ENCODE data around the gene TUNAR.

TUNAR gene

DNA sequence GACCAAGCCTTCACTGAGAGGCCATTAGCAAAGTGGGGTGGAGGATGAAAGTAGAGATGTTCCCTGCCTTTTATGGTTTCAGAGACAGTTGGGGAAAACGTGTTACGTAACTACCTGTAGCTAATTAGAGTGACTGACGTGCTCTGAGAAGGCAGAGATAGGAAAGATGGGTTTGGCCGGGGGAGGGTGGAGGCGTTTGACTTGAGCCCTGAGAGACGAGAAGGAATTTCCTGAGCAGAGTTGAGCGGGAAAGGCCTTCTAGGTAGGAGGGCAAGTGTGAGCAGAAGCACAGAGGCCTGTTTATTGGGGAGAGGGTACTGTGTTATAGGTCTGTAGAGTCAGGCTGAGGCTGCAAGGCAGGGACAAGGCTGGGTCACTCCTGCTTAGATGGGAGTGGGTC, 8.6 kb downstream of the TUNAR start:
- H3K4me1 ChIP-seq (ENCODE audit: control insufficient read depth in 1 of 2, insufficient read depth in 1 of 2, low read depth in 1 of 2, low read length in 1 of 2), result no peaks in the 10 kb centered on the region
- TF ChIP-seq, protein P1, sequence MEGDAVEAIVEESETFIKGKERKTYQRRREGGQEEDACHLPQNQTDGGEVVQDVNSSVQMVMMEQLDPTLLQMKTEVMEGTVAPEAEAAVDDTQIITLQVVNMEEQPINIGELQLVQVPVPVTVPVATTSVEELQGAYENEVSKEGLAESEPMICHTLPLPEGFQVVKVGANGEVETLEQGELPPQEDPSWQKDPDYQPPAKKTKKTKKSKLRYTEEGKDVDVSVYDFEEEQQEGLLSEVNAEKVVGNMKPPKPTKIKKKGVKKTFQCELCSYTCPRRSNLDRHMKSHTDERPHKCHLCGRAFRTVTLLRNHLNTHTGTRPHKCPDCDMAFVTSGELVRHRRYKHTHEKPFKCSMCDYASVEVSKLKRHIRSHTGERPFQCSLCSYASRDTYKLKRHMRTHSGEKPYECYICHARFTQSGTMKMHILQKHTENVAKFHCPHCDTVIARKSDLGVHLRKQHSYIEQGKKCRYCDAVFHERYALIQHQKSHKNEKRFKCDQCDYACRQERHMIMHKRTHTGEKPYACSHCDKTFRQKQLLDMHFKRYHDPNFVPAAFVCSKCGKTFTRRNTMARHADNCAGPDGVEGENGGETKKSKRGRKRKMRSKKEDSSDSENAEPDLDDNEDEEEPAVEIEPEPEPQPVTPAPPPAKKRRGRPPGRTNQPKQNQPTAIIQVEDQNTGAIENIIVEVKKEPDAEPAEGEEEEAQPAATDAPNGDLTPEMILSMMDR (IDR thresholded peaks at IDR 0.05), result no peak
- no peak overlapping the region for H3K4me3 ChIP-seq (ENCODE audit: low read depth in 1 of 2, low read length in 1 of 2)

DNA sequence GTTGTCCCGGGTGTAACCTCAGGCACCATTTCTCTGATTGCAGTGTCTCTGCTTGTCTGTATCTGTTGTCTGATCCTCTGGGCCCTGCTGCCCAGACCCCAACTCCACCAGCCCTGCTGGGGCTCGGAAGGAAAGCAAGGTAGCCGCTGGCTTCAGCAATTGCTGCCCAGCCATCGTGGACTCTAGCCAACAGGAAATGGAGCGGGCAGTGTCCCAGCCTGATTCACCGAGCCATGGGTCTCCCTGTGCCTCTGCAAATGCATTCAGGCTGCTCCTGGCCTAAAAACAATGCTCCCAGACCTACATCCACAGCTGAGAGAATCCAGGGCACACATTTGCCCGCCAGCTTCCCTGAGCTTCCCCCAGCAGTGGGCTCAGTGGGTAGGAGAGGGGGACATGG, 9.2 kb downstream of the TUNAR start:
- no peaks in the 10 kb centered on the region for H3K36me3 ChIP-seq
- H3K9me3 ChIP-seq, result no peaks in the 10 kb centered on the region
- H3K4me3 ChIP-seq (ENCODE audit: low read depth in 1 of 2, low read length in 1 of 2), result no peak overlapping the region
- no peak overlapping the region for H3K27ac ChIP-seq
- H3K4me1 ChIP-seq (ENCODE audit: control insufficient read depth in 1 of 2, insufficient read depth in 1 of 2, low read depth in 1 of 2, low read length in 1 of 2), result no peaks in the 10 kb centered on the region
- TF ChIP-seq, protein P1 (IDR thresholded peaks at IDR 0.05), result no peak
- H3K27me3 ChIP-seq, result peaks cover 6% of the 10 kb centered on the region

More for the DNA sequence above, 8.6 kb downstream of the TUNAR start:
- Histone ChIP-seq H3K36me3 (no peaks in the 10 kb centered on the region), H3K27ac (no peak overlapping the region), H3K27me3 (peaks cover 10% of the 10 kb centered on the region), H3K9me3 (no peaks in the 10 kb centered on the region)

DNA sequence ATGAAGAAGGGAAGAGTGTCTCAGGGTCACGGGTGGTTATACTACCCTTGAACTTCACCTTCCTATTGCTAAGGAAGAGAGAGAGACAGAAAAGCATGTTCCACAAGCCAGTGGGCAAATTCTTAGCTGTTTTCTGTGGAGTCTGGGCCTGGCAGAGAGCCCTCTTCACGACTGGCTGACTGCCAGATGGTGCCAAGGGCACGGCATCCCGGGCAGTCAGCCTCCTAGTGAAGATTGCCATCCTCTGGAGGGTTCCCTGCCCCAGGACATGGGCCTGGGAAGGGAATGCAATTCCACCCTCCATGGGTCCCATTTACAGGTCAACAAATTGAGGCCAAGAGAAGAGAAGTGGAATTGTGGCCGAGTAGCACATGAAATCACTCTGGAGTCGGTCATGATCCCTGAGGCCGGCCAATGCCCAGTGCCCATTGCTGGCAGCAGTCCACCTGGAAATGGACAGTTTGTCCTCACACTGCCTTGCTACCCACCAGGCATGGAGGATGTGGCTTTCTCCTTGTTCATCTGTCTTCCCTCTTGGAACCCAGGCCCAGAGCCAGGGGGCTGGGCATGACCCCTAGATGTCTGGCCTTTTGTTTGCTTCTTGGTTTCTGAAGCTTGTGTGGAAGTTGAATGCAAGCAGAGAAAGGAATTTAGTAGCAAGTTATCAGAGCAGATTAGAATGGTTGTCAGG, 9.9 kb downstream of the TUNAR start:
- TF ChIP-seq, protein P1 (IDR thresholded peaks at IDR 0.05), result no peak
- H3K9me3 ChIP-seq, result no peaks in the 10 kb centered on the region
- H3K27ac ChIP-seq, result no peak overlapping the region
- no peaks in the 10 kb centered on the region for H3K4me1 ChIP-seq (ENCODE audit: control insufficient read depth in 1 of 2, insufficient read depth in 1 of 2, low read depth in 1 of 2, low read length in 1 of 2)
- H3K4me3 ChIP-seq (ENCODE audit: low read depth in 1 of 2, low read length in 1 of 2), result no peak overlapping the region
- no peaks in the 10 kb centered on the region for H3K36me3 ChIP-seq
- H3K27me3 ChIP-seq, result peaks cover 6% of the 10 kb centered on the region

DNA sequence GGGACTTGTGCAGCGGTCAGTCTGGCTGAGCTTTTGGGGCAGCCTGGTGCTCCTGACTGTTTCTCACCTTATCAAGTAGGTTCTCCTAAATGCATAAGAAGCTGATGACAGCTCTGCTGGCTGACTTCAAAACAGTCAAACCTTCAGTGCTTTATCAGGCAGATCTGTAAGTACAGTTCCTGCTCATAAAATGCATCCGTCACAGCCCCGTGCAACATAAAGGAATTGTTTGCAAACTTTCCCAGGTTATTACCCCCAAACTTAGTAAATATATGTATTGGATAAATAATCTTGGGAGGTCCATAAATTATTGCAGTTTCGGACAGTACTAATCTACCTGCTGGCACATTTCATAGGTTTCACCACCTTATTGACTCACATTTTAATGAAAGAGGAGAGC, 10.7 kb downstream of the TUNAR start:
- H3K36me3 ChIP-seq, result no peaks in the 10 kb centered on the region
- no peaks in the 10 kb centered on the region for H3K9me3 ChIP-seq
- peaks cover 6% of the 10 kb centered on the region for H3K27me3 ChIP-seq
- no peaks in the 10 kb centered on the region for H3K4me1 ChIP-seq (ENCODE audit: control insufficient read depth in 1 of 2, insufficient read depth in 1 of 2, low read depth in 1 of 2, low read length in 1 of 2)
- TF ChIP-seq, protein P1 (IDR thresholded peaks at IDR 0.05), result no peak
- H3K27ac ChIP-seq, result no peak overlapping the region
- no peak overlapping the region for H3K4me3 ChIP-seq (ENCODE audit: low read depth in 1 of 2, low read length in 1 of 2)

DNA sequence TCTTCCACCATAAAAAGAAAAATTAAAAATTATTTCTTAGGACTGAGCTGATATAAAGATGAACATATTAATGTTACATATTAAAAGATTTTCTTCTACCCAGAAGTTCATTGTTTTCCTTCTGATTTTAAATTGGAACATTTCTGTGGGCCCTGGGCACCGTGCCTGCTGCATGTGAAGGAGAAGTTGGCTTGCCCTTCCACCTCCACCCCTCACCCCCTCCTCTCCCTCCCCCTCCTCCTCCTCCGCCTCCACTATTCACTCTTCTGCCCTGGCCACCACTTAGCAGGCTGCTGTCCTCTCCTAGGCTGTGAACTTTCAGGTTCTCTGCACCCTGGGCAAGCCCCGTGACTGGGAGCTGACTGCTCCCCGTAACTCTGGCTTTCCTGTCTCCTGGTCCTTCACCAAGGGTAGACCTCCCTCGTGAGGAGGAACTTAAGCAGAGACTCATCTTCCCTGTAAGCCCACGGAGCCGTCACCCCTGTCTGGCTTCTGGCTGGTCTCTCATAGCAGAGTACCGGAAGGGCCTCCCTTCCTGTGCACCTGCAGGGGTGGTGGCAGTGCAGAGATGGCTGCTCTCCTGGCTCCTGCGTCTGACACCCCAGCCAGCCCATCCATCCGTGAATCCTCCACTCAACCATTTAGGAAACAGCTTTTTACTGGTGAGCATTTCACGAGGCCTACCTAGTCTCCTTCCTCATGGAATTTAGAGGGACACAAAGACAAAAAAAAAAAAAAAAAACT, 12.8 kb downstream of the TUNAR start:
- no peaks in the 10 kb centered on the region for H3K9me3 ChIP-seq
- TF ChIP-seq, protein P1 (IDR thresholded peaks at IDR 0.05), result no peak
- no peaks in the 10 kb centered on the region for H3K4me1 ChIP-seq (ENCODE audit: control insufficient read depth in 1 of 2, insufficient read depth in 1 of 2, low read depth in 1 of 2, low read length in 1 of 2)
- no peak overlapping the region for H3K4me3 ChIP-seq (ENCODE audit: low read depth in 1 of 2, low read length in 1 of 2)
- H3K27ac ChIP-seq, result no peak overlapping the region
- no peaks in the 10 kb centered on the region for H3K36me3 ChIP-seq
- H3K27me3 ChIP-seq, result no peaks in the 10 kb centered on the region
